ENCODE results near the gene VPS9D1. TPM values are rescaled to one million over a fixed set of nuclear protein-coding genes. Genes with fewer than 3 reads are reported as not detected.
A peak's percentile ranks its signal among the peaks of the same experiment; 100 is the strongest.

The VPS9D1 gene
- polyA plus RNA-seq, 6 donors from 2014 or later = 0.14 to 0.88 (median 0.51) TPM; not detected in 1

GRCh38 chr16:89741342-89742014 lies 20.8 kb upstream of the VPS9D1 start:
- Mint-ChIP-seq H3K4me3 (no peak overlapping the region), H3K4me1 (peaks cover 0 to 18% (median 10%) of the 10 kb centered on the region in 3 donors), H3K36me3 (no peaks in the 10 kb centered on the region), H3K27me3 (no peaks in the 10 kb centered on the region), H3K9me3 (no peaks in the 10 kb centered on the region), H3K27ac (peak overlapping the region in 3 of 6 donors; percentile 8 to 39 (median 26))
- no peak for DNase-seq
- ATAC-seq (ENCODE audit: low read depth in 2 of 2) = peak in 1 of 2 donors; percentile 35

GRCh38 chr16:89739383-89739782 lies 18.7 kb upstream of the VPS9D1 start:
- no peak overlapping the region for H3K4me3 Mint-ChIP-seq
- DNase-seq = no peak
- no peaks in the 10 kb centered on the region for H3K9me3 Mint-ChIP-seq
- H3K27me3 Mint-ChIP-seq = no peaks in the 10 kb centered on the region
- no peak for ATAC-seq (ENCODE audit: low read depth in 2 of 2)
- peak overlapping the region in 1 of 6 donors; percentile 84 for H3K27ac Mint-ChIP-seq
- no peaks in the 10 kb centered on the region for H3K36me3 Mint-ChIP-seq
- peaks cover 0 to 19% (median 10%) of the 10 kb centered on the region in 3 donors for H3K4me1 Mint-ChIP-seq

GRCh38 chr16:89738538-89739317 lies 18.0 kb upstream of the VPS9D1 start:
- no peak overlapping the region for H3K4me3 Mint-ChIP-seq
- no peak for DNase-seq
- H3K4me1 Mint-ChIP-seq = peaks cover 0 to 19% (median 10%) of the 10 kb centered on the region in 3 donors
- ATAC-seq (ENCODE audit: low read depth in 2 of 2) = no peak
- peak overlapping the region in 3 of 6 donors; percentile 7 to 84 (median 72) for H3K27ac Mint-ChIP-seq
- no peaks in the 10 kb centered on the region for H3K27me3 Mint-ChIP-seq
- no peaks in the 10 kb centered on the region for H3K9me3 Mint-ChIP-seq
- H3K36me3 Mint-ChIP-seq = no peaks in the 10 kb centered on the region

- peak overlapping the region in 1 of 6 donors; percentile 81 for H3K27ac Mint-ChIP-seq
- DNase-seq (no peak), ATAC-seq (ENCODE audit: low read depth in 2 of 2) (no peak)
- no peak overlapping the region for H3K4me3 Mint-ChIP-seq
- H3K27me3 Mint-ChIP-seq = no peaks in the 10 kb centered on the region
- peaks cover under 1 to 19% (median 15%) of the 10 kb centered on the region in 3 donors for H3K4me1 Mint-ChIP-seq
- no peaks in the 10 kb centered on the region for H3K9me3 Mint-ChIP-seq
- no peaks in the 10 kb centered on the region for H3K36me3 Mint-ChIP-seq
These were observed 17.3 kb upstream of the VPS9D1 start for GRCh38 chr16:89738072-89738377.

- no peak overlapping the region for H3K4me3 Mint-ChIP-seq
- H3K4me1 Mint-ChIP-seq = peaks cover 3 to 21% (median 21%) of the 10 kb centered on the region in 3 donors
- H3K36me3 Mint-ChIP-seq = no peaks in the 10 kb centered on the region
- H3K9me3 Mint-ChIP-seq = no peaks in the 10 kb centered on the region
- DNase-seq (no peak), ATAC-seq (ENCODE audit: low read depth in 2 of 2) (no peak)
- H3K27me3 Mint-ChIP-seq = no peaks in the 10 kb centered on the region
- H3K27ac Mint-ChIP-seq = peak overlapping the region in 2 of 6 donors; percentile 76 to 81
These were observed 16.8 kb upstream of the VPS9D1 start for GRCh38 chr16:89737341-89738071.

- Mint-ChIP-seq H3K9me3 (no peaks in the 10 kb centered on the region), H3K4me1 (peaks cover 7 to 28% (median 26%) of the 10 kb centered on the region in 3 donors), H3K27me3 (no peaks in the 10 kb centered on the region), H3K27ac (no peak overlapping the region), H3K36me3 (no peaks in the 10 kb centered on the region), H3K4me3 (no peak overlapping the region)
- no peak for DNase-seq
- ATAC-seq (ENCODE audit: low read depth in 2 of 2) = no peak
These were observed 15.9 kb upstream of the VPS9D1 start for GRCh38 chr16:89736554-89736953.

GRCh38 chr16:89733792-89734191 lies 13.1 kb upstream of the VPS9D1 start:
- Mint-ChIP-seq H3K4me3 (no peak overlapping the region), H3K9me3 (no peaks in the 10 kb centered on the region), H3K27ac (no peak overlapping the region), H3K4me1 (peaks cover 8 to 26% (median 26%) of the 10 kb centered on the region in 3 donors), H3K27me3 (no peaks in the 10 kb centered on the region), H3K36me3 (no peaks in the 10 kb centered on the region)
- no peak for ATAC-seq (ENCODE audit: low read depth in 2 of 2)
- DNase-seq = no peak

- ATAC-seq (ENCODE audit: low read depth in 2 of 2) = no peak
- Mint-ChIP-seq H3K4me1 (peaks cover 8 to 26% (median 26%) of the 10 kb centered on the region in 3 donors), H3K27ac (no peak overlapping the region)
These were observed 12.6 kb upstream of the VPS9D1 start for GRCh38 chr16:89733322-89733721.

GRCh38 chr16:89732918-89733242 lies 12.2 kb upstream of the VPS9D1 start:
- ATAC-seq (ENCODE audit: low read depth in 2 of 2) (no peak), DNase-seq (no peak)
- peaks cover 8 to 26% (median 26%) of the 10 kb centered on the region in 3 donors for H3K4me1 Mint-ChIP-seq
- H3K27ac Mint-ChIP-seq = peak overlapping the region in 3 of 6 donors; percentile 53 to 93 (median 68)
- no peaks in the 10 kb centered on the region for H3K36me3 Mint-ChIP-seq
- H3K4me3 Mint-ChIP-seq = no peak overlapping the region
- no peaks in the 10 kb centered on the region for H3K9me3 Mint-ChIP-seq
- H3K27me3 Mint-ChIP-seq = no peaks in the 10 kb centered on the region

More at GRCh38 chr16:89733322-89733721, 12.6 kb upstream of the VPS9D1 start:
- DNase-seq = no peak
- H3K4me3 Mint-ChIP-seq = no peak overlapping the region
- no peaks in the 10 kb centered on the region for H3K9me3 Mint-ChIP-seq
- no peaks in the 10 kb centered on the region for H3K36me3 Mint-ChIP-seq
- H3K27me3 Mint-ChIP-seq = no peaks in the 10 kb centered on the region

GRCh38 chr16:89732142-89732917 lies 11.6 kb upstream of the VPS9D1 start:
- H3K4me1 Mint-ChIP-seq = peaks cover 8 to 25% (median 22%) of the 10 kb centered on the region in 3 donors
- ATAC-seq (ENCODE audit: low read depth in 2 of 2) (no peak), DNase-seq (no peak)
- no peaks in the 10 kb centered on the region for H3K36me3 Mint-ChIP-seq
- H3K9me3 Mint-ChIP-seq = no peaks in the 10 kb centered on the region
- no peaks in the 10 kb centered on the region for H3K27me3 Mint-ChIP-seq
- H3K27ac Mint-ChIP-seq = peak overlapping the region in 3 of 6 donors; percentile 66 to 91 (median 68)
- peak overlapping the region in 1 of 8 donors; percentile 8 for H3K4me3 Mint-ChIP-seq

- DNase-seq (no peak), ATAC-seq (ENCODE audit: low read depth in 2 of 2) (no peak)
- Mint-ChIP-seq H3K27me3 (no peaks in the 10 kb centered on the region), H3K9me3 (no peaks in the 10 kb centered on the region), H3K36me3 (no peaks in the 10 kb centered on the region), H3K27ac (peak overlapping the region in 1 of 6 donors; percentile 73), H3K4me3 (no peak overlapping the region), H3K4me1 (peaks cover 11 to 20% (median 20%) of the 10 kb centered on the region in 3 donors)
These were observed 10.0 kb upstream of the VPS9D1 start for GRCh38 chr16:89730610-89731234.

- peaks cover 11 to 20% (median 20%) of the 10 kb centered on the region in 3 donors for H3K4me1 Mint-ChIP-seq
- H3K4me3 Mint-ChIP-seq = no peak overlapping the region
- H3K9me3 Mint-ChIP-seq = no peaks in the 10 kb centered on the region
- no peak for DNase-seq
- H3K27me3 Mint-ChIP-seq = no peaks in the 10 kb centered on the region
- H3K36me3 Mint-ChIP-seq = no peaks in the 10 kb centered on the region
- peak overlapping the region in 2 of 6 donors; percentile 62 to 76 for H3K27ac Mint-ChIP-seq
- no peak for ATAC-seq (ENCODE audit: low read depth in 2 of 2)
These were observed 9.3 kb upstream of the VPS9D1 start for GRCh38 chr16:89729863-89730593.
